Testis (tissue), 2 donors: ENCODE data around the gene DIS3L2.

Experiments
- POLR2A ChIP-seq: fragments of 450-650 bp; IDR thresholded peaks from one replicate; pipeline ENCODE4 v1.6.1; 2017; ENCODE audit warnings: antibody characterized with exemption, mild to moderate bottlenecking, moderate library complexity
- TF ChIP-seq, protein P1 (sequence below), 3 experiments: fragments of 450-650 bp in 2 of 3; fragments of 200-600 bp in 1 of 3; sonication (generic) in 1 of 3; IDR thresholded peaks; one replicate each; pipeline ENCODE4 v1.5.1; 2016 to 2019; ENCODE audit warnings: antibody characterized with exemption in 3 of 3, mild to moderate bottlenecking in 2 of 3, moderate library complexity in 1 of 3

- TF ChIP-seq, protein P1, sequence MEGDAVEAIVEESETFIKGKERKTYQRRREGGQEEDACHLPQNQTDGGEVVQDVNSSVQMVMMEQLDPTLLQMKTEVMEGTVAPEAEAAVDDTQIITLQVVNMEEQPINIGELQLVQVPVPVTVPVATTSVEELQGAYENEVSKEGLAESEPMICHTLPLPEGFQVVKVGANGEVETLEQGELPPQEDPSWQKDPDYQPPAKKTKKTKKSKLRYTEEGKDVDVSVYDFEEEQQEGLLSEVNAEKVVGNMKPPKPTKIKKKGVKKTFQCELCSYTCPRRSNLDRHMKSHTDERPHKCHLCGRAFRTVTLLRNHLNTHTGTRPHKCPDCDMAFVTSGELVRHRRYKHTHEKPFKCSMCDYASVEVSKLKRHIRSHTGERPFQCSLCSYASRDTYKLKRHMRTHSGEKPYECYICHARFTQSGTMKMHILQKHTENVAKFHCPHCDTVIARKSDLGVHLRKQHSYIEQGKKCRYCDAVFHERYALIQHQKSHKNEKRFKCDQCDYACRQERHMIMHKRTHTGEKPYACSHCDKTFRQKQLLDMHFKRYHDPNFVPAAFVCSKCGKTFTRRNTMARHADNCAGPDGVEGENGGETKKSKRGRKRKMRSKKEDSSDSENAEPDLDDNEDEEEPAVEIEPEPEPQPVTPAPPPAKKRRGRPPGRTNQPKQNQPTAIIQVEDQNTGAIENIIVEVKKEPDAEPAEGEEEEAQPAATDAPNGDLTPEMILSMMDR (IDR thresholded peaks at IDR 0.05): no peak
- no peak for TF ChIP-seq POLR2A
These were observed 400.8 kb downstream of the DIS3L2 start for GRCh38 chr2:232362174-232362900.
